UCSD-AML1 (cell line): ENCODE data around the gene CWH43.
"Not testable (repeated sequence)": the region's sequence is repeated elsewhere in the genome, so short reads cannot be mapped to it uniquely, and the experiment has no call there.

Experiments
- DNase-seq: peaks from one replicate; lab custom pipeline; 2025; ENCODE audit not compliant: unreplicated experiment; lab: John Stamatoyannopoulos, UW

Gene CWH43

DNA sequence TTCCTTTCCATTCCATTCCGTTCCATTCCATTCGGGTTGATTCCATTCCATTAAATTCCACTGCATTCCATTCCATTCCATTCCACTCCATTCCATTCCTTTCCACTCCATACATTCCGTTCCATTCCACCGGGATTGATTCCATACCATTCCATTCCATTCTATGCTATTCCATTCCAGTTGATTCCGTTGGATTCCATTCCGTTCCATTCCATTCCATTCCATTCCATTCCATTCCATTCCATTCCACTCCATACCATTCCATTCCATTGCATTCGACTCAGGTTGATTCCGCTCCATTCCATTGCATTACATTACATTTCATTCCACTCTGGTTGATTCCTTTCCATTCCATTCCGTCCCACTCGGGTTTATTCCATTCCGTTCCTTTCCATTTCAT lies 110.1 kb downstream of the CWH43 start:
- not testable (repeated sequence) for DNase-seq

DNA sequence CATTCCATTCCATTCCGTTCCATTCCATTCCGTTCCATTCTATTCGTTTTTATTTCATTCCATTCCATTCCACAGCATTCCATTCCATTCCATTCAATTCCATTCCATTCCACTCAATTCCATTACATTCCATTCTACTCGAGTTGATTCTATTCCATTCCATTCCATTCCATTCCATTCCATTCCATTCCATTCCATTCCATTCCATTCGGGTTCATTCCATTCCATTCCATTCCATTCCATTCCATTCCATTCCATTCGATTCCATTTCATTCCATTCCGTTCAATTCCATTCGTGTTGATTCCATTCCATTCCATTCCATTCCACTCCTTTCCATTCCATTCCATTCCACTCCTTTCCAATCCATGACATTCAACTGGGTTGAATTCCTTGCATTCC lies 110.6 kb downstream of the CWH43 start:
- not testable (repeated sequence) for DNase-seq

DNA sequence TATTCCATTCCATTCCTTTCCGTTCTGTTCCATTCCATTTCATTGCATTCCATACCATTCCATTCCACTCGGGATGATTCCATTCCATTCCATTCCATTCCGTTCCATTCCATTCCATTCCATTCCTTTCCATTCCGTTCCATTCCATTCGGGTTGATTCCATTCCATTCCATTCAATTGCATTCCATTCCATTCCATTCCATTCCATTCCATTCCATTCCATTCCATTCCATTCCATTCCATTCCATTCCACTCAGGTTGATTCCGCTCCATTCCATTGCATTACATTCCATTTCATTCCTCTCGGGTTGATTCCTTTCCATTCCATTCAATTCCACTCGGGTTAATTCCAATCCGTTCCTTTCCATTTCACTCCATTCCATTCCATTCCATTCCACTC lies 111.0 kb downstream of the CWH43 start:
- DNase-seq, result not testable (repeated sequence)

DNA sequence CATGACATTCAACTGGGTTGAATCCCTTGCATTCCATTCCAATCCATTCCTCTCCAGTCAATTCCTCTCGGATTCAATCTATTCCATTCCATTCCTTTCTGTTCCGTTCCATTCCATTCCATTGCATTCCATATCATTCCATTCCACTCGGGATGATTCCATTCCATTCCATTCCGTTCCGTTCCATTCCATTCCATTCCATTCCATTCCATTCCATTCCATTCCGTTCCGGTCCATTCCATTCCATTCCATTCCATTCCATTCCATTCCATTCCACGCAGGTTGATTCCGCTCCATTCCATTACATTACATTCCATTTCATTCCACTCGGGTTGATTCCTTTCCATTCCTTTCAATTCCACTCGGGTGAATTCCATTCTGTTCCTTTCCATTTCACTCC lies 111.4 kb downstream of the CWH43 start:
- not testable (repeated sequence) for DNase-seq

DNA sequence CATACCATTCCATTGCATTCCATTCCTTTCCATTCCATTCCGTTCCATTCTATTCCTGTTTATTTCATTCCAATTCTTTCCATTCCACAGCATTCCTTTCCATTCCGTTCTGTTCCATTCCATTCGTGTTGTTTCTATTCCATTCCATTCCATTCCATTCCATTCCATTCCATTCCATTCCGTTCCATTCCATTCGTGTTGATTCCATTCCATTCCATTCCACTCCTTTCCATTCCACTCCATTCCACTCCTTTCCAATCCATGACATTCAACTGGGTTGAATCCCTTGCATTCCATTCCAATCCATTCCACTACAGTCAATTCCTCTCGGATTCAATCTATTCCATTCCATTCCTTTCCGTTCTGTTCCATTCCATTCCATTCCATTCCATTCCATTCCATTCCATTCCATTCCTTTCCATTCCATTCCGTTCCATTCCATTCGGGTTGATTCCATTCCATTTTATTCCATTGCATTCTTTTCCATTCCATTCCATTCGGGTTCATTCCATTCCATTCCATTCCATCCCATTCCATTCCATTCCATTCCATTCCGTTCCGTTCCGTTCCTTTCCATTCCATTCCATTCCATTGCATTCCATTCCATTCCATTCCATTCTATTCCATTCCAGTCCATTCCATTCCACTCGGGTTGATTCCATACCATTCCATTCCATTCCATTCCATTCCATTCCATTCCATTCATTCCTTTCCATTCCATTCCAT lies 112.1 kb downstream of the CWH43 start:
- not testable (repeated sequence) for DNase-seq

DNA sequence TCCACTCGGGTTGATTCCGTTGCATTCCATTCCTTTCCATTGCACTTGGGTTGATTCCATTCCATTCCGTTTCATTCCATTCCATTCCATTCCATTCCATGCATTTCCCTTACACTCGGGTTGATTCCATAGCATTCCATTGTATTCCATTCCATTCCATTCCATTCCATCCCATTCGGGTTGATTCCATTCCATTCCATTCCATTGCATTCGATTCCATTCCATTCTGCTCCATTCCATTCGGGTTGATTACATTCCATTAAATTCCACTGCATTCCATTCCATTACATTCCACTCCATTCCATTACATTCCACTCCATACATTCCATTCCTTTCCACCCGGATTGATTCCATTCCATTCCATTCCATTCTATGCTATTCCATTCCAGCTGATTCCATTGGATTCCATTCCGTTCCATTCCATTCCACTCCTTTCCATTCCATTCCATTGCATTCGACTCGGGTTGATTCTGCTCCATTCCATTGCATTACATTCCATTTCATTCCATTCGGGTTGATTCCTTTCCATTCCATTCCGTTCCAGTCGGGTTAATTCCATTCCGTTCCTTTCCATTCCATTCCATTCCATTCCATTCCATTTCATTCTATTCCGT lies 113.9 kb downstream of the CWH43 start:
- DNase-seq, result not testable (repeated sequence)

DNA sequence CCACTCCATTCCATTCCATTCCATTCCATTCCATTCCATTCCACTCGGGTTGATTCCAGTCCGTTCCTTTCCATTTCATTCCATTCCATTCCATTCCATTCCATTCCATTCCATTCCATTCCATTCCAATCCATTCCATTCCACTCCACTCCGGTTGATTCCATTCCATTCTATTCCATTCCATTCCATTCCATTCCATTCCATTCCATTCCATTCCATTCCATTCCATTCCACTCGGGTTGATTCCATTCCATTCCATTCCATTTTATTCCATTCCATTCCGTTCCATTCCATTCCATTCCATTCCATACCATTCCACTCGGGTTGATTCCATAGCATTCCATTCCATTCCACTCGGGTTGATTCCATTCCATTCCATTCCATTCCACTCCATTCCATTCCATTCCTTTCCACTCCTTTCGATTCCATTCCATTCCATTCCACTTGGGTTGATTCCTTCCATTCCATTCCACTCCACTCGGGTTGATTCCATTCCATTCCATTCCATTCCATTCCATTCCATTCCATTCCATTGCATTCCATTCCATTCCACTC lies 116.3 kb downstream of the CWH43 start:
- not testable (repeated sequence) for DNase-seq

DNA sequence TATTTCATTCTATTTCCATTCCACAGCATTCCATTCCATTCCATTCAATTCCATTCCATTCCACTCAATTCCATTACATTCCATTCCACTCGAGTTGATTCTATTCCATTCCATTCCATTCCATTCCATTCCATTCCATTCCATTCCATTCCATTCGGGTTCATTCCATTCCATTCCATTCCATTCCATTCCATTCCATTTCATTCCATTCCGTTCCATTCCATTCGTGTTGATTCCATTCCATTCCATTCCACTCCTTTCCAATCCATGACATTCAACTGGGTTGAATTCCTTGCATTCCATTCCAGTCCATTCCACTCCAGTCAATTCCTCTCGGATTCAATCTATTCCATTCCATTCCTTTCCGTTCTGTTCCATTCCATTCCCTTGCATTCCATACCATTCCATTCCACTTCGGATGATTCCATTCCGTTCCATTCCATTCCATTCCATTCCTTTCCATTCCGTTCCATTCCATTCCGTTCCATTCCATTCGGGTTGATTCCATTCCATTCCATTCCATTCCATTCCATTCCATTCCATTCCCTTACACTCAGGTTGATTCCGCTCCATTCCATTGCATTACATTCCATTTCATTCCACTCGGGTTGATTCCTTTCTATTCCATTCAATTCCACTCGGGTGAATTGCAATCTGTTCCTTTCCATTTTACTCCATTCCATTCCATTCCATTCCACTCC lies 117.5 kb downstream of the CWH43 start:
- DNase-seq, result not testable (repeated sequence)

DNA sequence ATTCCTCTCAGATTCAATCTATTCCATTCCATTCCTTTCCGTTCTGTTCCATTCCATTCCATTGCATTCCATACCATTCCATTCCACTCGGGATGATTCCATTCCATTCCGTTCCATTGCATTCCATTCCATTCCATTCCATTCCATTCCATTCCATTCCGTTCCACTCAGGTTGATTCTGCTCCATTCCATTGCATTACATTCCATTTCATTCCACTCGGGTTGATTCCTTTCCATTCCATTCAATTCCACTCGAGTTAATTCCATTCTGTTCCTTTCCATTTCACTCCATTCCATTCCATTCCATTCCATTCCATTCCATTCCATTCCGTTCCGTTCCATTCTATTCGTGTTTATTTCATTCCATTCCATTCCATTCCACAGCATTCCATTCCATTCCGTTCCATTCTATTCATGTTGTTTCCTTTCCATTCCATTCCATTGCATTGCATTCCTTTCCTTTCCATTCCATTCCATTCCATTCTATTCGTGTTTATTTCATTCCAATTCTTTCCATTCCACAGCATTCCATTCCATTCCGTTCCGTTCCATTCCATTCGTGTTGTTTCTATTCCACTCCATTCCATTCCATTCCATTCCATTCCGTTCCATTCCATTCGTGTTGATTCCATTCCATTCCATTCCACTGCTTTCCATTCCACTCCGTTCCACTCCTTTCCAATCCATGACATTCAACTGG lies 118.3 kb downstream of the CWH43 start:
- not testable (repeated sequence) for DNase-seq

DNA sequence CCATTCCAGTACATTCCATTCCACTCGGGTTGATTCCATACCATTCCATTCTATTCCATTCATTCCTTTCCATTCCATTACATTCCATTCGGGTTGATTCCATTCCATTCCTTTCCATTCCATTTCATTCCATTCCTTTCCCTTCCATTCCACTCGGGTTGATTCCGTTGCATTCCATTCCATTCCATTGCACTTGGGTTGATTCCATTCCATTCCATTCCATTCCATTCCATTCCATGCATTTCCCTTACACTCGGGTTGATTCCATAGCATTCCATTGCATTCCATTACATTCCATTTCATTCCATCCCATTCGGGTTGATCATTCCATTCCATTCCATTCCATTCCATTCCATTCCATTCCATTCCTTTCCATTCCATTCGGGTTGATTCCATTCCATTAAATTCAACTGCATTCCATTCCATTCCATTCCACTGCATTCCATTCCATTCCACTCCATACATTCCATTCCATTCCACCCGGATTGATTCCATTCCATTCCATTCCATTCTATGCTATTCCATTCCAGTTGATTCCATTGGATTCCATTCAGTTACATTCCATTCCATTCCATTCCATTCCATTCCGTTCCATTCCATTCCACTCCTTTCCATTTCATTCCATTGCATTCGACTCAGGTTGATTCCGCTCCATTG lies 119.3 kb downstream of the CWH43 start:
- not testable (repeated sequence) for DNase-seq

DNA sequence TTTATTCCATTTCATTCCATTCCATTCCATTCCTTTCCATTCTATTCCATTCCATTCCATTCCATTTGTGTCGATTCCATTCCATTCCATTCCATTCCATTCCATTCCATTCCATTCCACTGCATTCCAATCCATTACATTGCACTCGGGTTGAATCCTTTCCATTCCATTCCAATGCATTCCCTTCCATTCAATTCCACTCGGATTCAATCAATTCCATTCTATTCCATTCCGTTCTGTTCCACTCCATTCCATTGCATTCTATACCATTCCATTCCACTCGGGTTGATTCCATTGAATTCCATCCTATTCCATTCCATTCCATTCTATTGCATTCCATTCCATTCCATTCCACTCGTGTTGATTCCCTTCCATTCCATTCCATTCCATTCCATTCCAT lies 121.2 kb downstream of the CWH43 start:
- not testable (repeated sequence) for DNase-seq

DNA sequence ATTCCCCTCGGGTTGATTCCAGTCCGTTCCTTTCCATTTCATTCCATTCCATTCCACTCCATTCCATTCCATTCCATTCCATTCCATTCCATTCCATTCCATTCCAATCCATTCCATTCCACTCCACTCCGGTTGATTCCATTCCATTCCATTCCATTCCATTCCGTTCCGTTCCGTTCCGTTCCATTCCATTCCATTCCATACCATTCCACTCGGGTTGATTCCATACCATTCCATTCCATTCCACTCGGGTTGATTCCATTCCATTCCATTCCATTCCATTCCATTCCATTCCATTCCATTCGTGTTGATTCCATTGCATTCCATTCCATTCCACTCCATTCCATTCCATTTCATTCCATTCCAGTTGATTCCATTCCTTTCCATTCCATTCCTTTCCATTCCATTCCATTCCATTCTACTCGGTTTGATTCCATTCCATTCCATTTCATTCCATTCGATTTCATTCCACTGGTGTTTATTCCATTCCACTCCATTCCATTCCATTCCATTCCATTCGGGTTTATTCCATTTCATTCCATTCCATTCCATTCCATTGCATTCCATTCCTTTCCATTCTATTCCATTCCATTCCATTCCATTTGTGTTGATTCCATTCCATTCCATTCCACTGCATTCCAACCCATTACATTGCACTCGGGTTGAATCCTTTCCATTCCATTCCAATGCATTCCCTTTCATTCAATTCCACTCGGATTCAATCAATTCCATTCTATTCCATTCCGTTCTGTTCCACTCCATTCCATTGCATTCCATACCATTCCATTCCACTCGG lies 122.3 kb downstream of the CWH43 start:
- DNase-seq, result not testable (repeated sequence)

DNA sequence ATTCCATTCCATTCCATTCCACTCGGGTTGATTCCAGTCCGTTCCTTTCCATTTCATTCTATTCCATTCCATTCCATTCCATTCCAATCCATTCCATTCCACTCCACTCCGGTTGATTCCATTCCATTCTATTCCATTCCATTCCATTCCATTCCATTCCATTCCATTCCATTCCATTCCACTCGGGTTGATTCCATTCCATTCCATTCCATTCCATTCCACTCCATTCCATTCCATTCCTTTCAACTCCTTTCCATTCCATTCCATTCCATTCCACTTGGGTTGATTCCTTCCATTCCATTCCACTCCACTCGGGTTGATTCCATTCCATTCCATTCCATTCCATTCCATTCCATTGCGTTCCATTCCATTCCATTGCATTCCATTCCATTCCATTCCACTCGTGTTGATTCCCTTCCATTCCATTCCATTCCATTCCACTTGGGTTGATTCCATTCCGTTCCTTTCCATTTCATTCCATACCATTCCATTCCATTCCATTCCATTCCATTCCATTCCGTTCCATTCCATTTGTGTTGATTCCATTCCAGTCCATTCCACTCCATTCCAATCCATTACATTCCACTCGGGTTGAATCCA lies 123.6 kb downstream of the CWH43 start:
- DNase-seq, result not testable (repeated sequence)

DNA sequence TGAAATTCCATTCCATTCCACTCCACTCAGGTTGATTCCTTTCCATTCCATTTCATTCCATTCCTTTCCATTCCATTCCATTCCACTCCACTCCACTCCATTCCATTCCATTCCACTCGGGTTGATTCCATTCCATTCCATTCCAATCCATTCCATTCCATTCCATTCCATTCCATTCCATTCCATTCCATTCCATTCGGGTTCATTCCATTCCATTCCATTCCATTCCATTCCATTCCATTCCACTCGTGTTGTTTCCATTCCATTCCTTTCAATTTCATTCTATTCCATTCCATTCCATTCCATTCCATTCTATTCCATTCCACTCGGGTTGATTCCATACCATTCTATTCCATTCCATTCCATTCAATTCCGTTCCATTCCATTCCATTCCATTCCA lies 124.5 kb downstream of the CWH43 start:
- DNase-seq, result not testable (repeated sequence)
